HG02678 (cell line): ENCODE measurements around the gene GADL1.

ENCODE experiments used
- ATAC-seq: cut with Tn5 transposase; IDR thresholded peaks from one replicate; pipeline ENCODE4 v1.9.1; 2021; ENCODE audit warnings: mild to moderate bottlenecking, moderate library complexity; ENCODE audit not compliant: unreplicated experiment

Gene GADL1

GRCh38 chr3:30813734-30814133 is 80.7 kb downstream of the GADL1 start:
- ATAC-seq = no peak

DNA sequence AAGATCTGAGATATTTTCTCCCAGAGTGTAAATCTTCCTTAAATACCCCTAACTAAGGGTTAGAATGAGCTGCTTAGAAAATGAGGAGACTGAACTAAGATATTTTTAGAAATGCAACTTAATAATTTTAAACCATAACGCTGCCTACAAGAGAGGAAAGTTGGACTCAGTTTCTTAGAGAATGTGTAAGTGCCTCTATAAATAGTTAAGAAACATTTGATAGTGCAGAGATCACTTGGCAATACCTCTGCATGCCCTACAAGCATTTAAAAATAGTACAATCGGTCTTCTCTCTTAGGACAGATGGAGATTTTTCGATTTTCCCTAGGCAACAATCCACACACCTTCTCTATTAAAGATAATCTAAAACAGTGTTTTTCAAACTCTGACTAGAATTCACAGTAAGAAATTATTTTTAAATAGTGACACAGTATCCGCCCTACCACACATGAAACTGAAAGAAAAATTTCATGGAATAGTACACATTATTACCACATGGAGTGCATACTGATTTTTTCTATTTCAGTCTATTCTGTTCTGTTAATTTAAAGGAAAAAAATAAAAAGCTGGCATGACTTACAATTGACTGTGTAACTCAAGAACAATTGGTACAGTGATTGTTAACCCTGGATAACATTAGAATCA is 83.2 kb downstream of the GADL1 start:
- ATAC-seq = no peak

DNA sequence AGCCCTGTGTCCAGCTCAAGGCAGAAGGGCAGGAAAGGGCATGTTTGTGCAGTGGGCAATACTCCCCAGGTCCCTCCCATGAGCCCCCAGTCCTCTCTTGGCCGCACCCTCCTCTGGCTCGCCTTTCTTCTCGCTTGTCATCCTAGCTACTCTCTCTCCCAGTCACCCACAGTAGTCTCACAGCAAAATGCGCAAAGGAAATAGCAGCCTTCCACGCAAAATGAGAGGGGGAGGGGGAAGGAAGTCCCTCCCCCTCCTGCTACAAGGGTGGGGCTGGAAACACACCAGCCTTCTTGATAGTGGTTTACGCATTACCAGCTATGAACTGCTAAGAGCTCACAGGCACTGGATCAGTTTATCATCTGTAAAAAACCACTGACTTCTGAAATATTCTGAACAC is 83.8 kb downstream of the GADL1 start:
- no peak for ATAC-seq

DNA sequence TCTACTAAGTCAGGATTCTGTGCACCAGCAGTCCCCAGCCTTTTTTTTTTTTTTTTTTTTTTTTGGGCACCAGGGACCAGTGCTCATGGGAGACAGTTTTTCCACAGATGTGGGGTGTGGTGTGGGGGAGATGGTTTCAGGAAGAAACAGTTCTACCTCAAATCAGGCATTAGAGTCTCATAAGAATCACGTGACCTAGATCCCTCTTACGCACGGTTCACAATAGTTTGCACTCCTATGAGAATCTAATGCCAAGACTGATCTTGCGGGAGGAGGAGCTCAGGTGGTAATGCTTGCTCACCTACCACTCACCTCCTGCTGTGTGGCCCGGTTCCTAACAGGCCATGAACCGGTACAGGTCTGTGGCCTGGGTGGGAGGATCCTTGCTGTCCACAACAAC is 88.8 kb downstream of the GADL1 start:
- ATAC-seq = no peak

DNA sequence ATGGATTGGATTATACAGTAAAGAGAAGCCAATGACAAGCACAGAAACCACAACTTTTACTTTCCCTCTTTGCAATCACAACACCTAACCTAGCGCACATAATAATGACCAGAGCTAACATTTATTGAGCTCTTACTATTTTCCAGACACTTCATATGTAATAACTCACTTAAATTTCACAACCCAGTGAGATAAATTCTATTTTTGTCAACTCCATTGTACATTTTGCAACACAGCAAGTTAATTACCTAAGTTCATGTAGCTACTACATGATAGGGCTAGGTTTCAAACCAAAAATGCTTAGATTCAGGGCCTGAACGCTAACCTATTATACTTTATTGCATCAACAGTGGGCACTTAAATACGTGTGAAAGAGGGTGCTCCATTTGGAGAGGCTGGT is 89.5 kb downstream of the GADL1 start:
- ATAC-seq = no peak

- ATAC-seq = no peak
Observed at GRCh38 chr3:30795176-30795575, 99.3 kb downstream of the GADL1 start.

DNA sequence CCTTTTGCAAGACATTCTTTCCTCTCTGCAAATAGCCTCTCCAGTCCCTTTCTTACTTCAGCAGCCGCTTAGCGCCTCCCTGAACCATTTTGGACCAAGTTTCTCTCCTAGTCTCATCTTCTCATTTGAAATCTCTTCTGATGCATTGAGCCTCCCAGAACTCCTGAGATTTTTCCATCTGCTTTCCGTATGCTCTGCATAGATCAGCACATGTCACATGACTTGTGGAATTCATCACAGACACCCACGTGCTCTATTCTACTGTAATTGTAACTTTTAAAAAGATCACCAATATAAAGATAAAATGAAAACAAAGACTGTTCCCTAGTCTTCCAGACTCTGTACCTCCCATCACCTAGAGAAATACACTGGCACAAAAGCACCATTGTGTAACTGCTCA is 100.7 kb downstream of the GADL1 start:
- no peak for ATAC-seq

DNA sequence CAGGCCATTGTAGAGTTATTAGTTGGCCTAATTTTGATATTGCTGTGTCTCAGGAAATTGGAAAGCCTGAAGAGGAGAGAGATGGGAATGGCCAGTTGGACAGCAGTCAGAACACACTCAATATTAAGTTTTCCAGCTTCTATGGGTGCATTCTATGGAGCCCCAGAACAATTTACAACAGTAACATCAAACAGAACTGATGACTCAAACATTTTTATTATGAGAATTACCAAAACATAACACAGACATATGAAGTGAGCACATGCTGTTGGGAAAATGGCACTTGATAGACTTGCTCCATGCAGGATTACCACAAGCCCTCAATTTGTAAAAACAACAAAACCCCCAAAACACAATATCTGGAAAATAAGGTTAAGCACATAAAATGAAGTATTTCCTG is 104.3 kb downstream of the GADL1 start:
- ATAC-seq = no peak

DNA sequence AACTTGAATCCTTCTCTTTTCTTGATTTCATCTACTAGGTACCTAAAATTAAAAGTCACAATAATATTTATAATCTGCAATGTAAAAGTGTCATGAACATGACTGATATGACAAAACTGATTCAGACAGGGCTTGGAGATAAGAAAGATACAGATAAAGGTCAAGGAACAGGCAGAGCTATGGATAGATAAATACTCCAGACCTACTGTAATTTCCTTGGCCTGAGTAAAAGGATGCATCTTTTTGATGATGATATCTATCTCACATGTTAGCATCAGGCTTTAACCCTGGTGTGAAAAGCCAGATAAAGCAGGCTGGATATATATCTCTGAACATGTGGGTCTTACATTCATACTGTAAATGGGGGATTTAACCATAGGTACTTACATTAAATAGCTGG is 108.1 kb downstream of the GADL1 start:
- ATAC-seq = no peak

- no peak for ATAC-seq
Observed at GRCh38 chr3:30779686-30780287, 114.7 kb downstream of the GADL1 start.

- ATAC-seq = no peak
Observed at GRCh38 chr3:30778933-30779332, 115.5 kb downstream of the GADL1 start.

- ATAC-seq = no peak
Observed at GRCh38 chr3:30777426-30778113, 116.9 kb downstream of the GADL1 start.

- ATAC-seq = no peak
Observed at GRCh38 chr3:30776186-30776815, 118.2 kb downstream of the GADL1 start.

- ATAC-seq = no peak
Observed at GRCh38 chr3:30775040-30775439, 119.4 kb downstream of the GADL1 start.

- ATAC-seq = no peak
Observed at GRCh38 chr3:30774062-30774461, 120.4 kb downstream of the GADL1 start.

- ATAC-seq = no peak
Observed at GRCh38 chr3:30770387-30770786, 124.1 kb downstream of the GADL1 start.

- peak; percentile 67 for ATAC-seq
Observed at GRCh38 chr3:30768703-30769550, 125.5 kb downstream of the GADL1 start.

DNA sequence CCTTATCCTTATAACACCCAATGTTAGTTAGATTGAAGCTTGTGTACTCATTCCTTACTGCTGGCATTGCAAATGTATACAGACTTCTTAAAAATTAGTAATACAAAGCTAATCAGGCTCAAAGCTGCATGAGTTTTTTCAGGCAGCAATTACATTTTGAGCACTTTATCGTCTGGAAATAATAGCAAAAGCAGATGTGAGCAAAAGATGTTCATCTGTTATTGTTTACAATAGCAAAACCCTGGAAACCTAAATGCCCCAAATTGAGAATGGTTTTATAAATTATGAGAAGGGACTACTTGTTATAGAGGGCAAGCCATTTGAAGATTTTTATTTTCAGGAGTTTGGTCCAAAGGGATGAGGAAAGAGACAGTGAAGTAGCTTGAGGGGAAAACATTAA is 126.4 kb downstream of the GADL1 start:
- ATAC-seq = no peak

- no peak for ATAC-seq
Observed at GRCh38 chr3:30766522-30766921, 127.9 kb downstream of the GADL1 start.

GRCh38 chr3:30764891-30765290 is 129.6 kb downstream of the GADL1 start:
- ATAC-seq = no peak

GRCh38 chr3:30764281-30764680 is 130.2 kb downstream of the GADL1 start:
- ATAC-seq = no peak
